ENCODE results near the gene GOLT1B. TPM values are rescaled to one million over a fixed set of nuclear protein-coding genes. Genes with fewer than 3 reads are reported as not detected.

GOLT1B gene
- total RNA-seq, 3 donors from 2014 or later (not counting 1 experiment from before 2014, with no cell fraction given), result 30.9 to 38.0 (median 33.1) TPM

- H3K27ac Mint-ChIP-seq, result no peak overlapping the region
- no peaks in the 10 kb centered on the region for H3K27me3 Mint-ChIP-seq (ENCODE audit: low read depth in 2 of 2)
- Histone ChIP-seq H3K27ac (ENCODE audit: low read length) (no peak overlapping the region), H3K4me3 (ENCODE audit: low read length) (no peak overlapping the region), H3K36me3 (ENCODE audit: control insufficient read depth, insufficient read depth, low read length) (peaks cover 88% of the 10 kb centered on the region), H3K27me3 (ENCODE audit: control insufficient read depth, insufficient read depth, low read length) (no peaks in the 10 kb centered on the region), H3K9me3 (ENCODE audit: control insufficient read depth, insufficient read depth, low read length) (no peaks in the 10 kb centered on the region), H3K4me1 (ENCODE audit: control insufficient read depth, insufficient read depth, low read length) (no peaks in the 10 kb centered on the region)
- peaks cover 12% of the 10 kb centered on the region for H3K36me3 Mint-ChIP-seq
- WGBS (ENCODE audit: insufficient coverage), result no CpG with 5 or more reads among the region's 1 CpG
- DNase-seq, result no peak
- intact Hi-C loops (cut with micrococcal nuclease), result no loop called here
- ATAC-seq, result no peak
- no peak for TF ChIP-seq CTCF (IDR thresholded peaks at IDR 0.05)
- no peak overlapping the region for H3K4me3 Mint-ChIP-seq
- H3K4me1 Mint-ChIP-seq, result no peaks in the 10 kb centered on the region
- no peaks in the 10 kb centered on the region for H3K9me3 Mint-ChIP-seq
These were observed 26.0 kb upstream of the GOLT1B start for GRCh38 chr12:21475552-21475951.

- no peaks in the 10 kb centered on the region for H3K27me3 Mint-ChIP-seq (ENCODE audit: low read depth in 2 of 2)
- no peaks in the 10 kb centered on the region for H3K9me3 ChIP-seq (ENCODE audit: control insufficient read depth, insufficient read depth, low read length)
- H3K4me3 Mint-ChIP-seq, result no peak overlapping the region
- H3K4me3 ChIP-seq (ENCODE audit: low read length), result no peak overlapping the region
- no peak overlapping the region for H3K27ac Mint-ChIP-seq
- TF ChIP-seq CTCF (IDR thresholded peaks at IDR 0.05), result no peak
- ATAC-seq (no peak), DNase-seq (no peak)
- H3K36me3 ChIP-seq (ENCODE audit: control insufficient read depth, insufficient read depth, low read length), result peaks cover 94% of the 10 kb centered on the region
- no peaks in the 10 kb centered on the region for H3K27me3 ChIP-seq (ENCODE audit: control insufficient read depth, insufficient read depth, low read length)
- H3K4me1 Mint-ChIP-seq, result no peaks in the 10 kb centered on the region
- intact Hi-C loops (cut with micrococcal nuclease), result no loop called here
- no peaks in the 10 kb centered on the region for H3K4me1 ChIP-seq (ENCODE audit: control insufficient read depth, insufficient read depth, low read length)
- WGBS (ENCODE audit: insufficient coverage), result 100% methylated on average over 1 of the region's 3 CpGs
- peaks cover 12% of the 10 kb centered on the region for H3K36me3 Mint-ChIP-seq
- H3K27ac ChIP-seq (ENCODE audit: low read length), result no peak overlapping the region
- H3K9me3 Mint-ChIP-seq, result no peaks in the 10 kb centered on the region
These were observed 24.6 kb upstream of the GOLT1B start for GRCh38 chr12:21476949-21477348.

GRCh38 chr12:21478756-21479455, 22.7 kb upstream of the GOLT1B start:
- H3K9me3 Mint-ChIP-seq, result no peaks in the 10 kb centered on the region
- H3K27me3 Mint-ChIP-seq (ENCODE audit: low read depth in 2 of 2), result no peaks in the 10 kb centered on the region
- no peak overlapping the region for H3K27ac Mint-ChIP-seq
- Histone ChIP-seq H3K27me3 (ENCODE audit: control insufficient read depth, insufficient read depth, low read length) (no peaks in the 10 kb centered on the region), H3K36me3 (ENCODE audit: control insufficient read depth, insufficient read depth, low read length) (peaks cover 92% of the 10 kb centered on the region), H3K27ac (ENCODE audit: low read length) (no peak overlapping the region), H3K4me1 (ENCODE audit: control insufficient read depth, insufficient read depth, low read length) (no peaks in the 10 kb centered on the region), H3K9me3 (ENCODE audit: control insufficient read depth, insufficient read depth, low read length) (no peaks in the 10 kb centered on the region), H3K4me3 (ENCODE audit: low read length) (no peak overlapping the region)
- WGBS (ENCODE audit: insufficient coverage), result 75% methylated on average over 10 of the region's 10 CpGs
- no peak for TF ChIP-seq CTCF (IDR thresholded peaks at IDR 0.05)
- ATAC-seq (no peak), DNase-seq (no peak)
- peaks cover 12% of the 10 kb centered on the region for H3K36me3 Mint-ChIP-seq
- no peaks in the 10 kb centered on the region for H3K4me1 Mint-ChIP-seq
- intact Hi-C loops (cut with micrococcal nuclease), result no loop called here
- H3K4me3 Mint-ChIP-seq, result no peak overlapping the region

GRCh38 chr12:21483531-21483930, 18.1 kb upstream of the GOLT1B start:
- H3K36me3 Mint-ChIP-seq, result peaks cover 7% of the 10 kb centered on the region
- ATAC-seq, result no peak

More at GRCh38 chr12:21483531-21483930, 18.1 kb upstream of the GOLT1B start:
- Mint-ChIP-seq H3K9me3 (no peaks in the 10 kb centered on the region), H3K27ac (no peak overlapping the region), H3K27me3 (ENCODE audit: low read depth in 2 of 2) (no peaks in the 10 kb centered on the region), H3K4me1 (peaks cover 0 to 4% of the 10 kb centered on the region in 2 donors), H3K4me3 (no peak overlapping the region)
- H3K36me3 ChIP-seq (ENCODE audit: control insufficient read depth, insufficient read depth, low read length), result peaks cover 70% of the 10 kb centered on the region
- intact Hi-C loops (cut with micrococcal nuclease), result no loop called here
- 100% methylated on average over 3 of the region's 3 CpGs for WGBS (ENCODE audit: insufficient coverage)
- no peaks in the 10 kb centered on the region for H3K9me3 ChIP-seq (ENCODE audit: control insufficient read depth, insufficient read depth, low read length)
- no peaks in the 10 kb centered on the region for H3K4me1 ChIP-seq (ENCODE audit: control insufficient read depth, insufficient read depth, low read length)
- no peak overlapping the region for H3K4me3 ChIP-seq (ENCODE audit: low read length)
- DNase-seq, result no peak
- TF ChIP-seq CTCF (IDR thresholded peaks at IDR 0.05), result no peak
- no peaks in the 10 kb centered on the region for H3K27me3 ChIP-seq (ENCODE audit: control insufficient read depth, insufficient read depth, low read length)
- H3K27ac ChIP-seq (ENCODE audit: low read length), result no peak overlapping the region

All from natural killer cell (primary cell).